Ramos (cell line): Measurements from ENCODE around the gene TMEM143.

Experiments used
- in situ Hi-C: fragments of 300-500 bp; cut with MboI; formaldehyde crosslinking; loops from one replicate; pipeline ENCODE4 v1.14.3; 2022; ENCODE audit warnings: low sequenced_read_pairs; ENCODE audit not compliant: unreplicated experiment

TMEM143 gene

DNA sequence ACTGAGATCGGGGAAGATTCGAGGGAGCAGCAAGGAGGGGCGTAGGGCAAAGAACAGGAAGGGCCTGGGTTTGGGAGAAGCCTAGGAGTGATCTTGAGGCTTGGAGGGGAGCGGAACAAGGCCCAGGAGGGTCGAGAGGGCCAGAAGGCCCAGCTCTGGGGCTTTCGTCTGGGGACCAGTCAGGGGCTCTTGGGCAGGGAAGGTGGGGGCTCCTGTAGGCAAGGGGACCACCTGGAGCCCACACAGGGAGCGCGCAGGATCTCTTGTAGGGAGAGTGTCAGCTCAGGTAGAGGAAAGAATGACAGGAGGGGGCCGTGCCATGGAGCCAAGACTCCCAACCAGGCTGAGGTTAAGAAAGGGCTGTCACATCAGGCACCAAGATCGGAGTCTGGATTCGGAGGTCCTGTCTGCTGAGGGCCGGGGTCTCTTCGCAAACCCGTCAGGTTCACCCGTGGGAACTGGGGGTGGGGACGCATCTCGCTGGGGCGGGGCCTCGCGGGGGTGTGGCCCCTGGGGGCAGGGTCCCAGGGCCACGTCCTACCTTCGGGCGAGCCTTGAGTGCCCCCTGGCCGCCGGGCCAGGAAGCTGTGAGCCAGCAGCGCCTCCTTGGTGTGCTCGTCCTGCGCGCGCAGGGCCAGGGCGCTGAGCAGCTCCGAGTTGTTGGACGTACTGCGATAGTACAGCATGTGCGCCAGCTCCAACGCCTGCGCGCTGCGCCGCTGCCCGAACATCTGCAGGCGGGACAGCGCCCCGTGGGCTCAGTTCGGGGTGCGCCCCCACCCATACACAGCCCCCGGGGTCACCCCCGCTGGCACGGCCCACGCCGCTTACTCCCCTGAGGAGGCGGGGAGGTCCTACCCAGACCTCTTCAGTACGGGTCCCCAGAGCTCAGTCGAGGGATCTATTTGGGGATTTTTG, 30.0 kb downstream of the TMEM143 start:
- in situ Hi-C loops: no loop called here

DNA sequence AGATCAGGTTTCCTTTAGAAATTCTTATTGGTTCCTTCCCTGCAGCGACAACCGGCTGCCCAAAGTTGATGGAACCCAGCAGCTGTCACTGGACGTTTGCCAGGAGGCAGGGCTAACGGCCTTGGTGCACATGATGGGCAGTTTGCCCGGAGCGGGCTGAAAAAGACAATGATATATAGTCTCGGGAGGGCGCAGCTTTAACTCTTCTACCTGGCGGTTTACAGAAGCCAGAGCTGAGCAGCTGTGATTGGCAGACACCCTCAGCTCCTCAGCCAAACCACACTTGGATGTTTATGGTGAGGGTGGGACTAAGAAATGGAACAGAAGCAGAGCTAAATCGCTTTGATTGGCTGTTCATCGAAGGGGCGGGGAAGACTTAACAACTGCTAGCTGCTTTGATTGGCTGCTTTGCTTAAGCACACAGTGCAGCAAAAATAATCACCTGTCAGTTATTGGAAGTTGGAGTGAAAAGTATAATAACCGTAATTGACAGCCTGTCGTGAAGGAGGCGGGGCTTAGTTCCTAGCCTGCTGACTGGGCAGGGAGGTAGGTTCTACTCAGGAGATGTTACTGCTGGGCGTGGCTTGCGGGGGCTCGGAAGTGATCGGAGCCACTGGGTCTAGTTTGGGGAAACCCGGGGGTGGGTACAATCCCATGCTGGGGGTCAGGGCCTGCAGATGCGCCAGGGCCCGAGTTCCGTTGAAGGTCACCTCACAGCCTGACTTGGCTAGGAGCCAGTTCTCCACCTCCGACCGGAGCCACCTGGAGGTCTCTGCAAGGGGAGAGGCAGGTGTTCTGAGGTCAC, 30.9 kb downstream of the TMEM143 start:
- in situ Hi-C loops: no loop called here

DNA sequence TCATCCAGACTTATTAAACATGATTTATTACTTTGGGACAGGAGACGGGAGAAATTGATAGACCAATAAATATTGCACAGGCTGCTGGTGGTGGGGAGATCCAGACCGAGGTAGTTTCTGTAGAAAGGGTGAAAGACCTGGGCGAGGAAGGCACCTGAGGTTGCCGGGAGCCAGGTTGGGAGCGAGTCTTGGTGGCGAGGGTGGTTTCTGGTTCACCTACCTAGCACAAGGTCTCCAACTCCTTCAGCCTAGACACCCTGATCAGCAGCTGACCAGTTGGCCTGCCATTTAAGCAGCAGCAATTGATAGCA, 31.4 kb downstream of the TMEM143 start:
- in situ Hi-C loops: no loop called here

DNA sequence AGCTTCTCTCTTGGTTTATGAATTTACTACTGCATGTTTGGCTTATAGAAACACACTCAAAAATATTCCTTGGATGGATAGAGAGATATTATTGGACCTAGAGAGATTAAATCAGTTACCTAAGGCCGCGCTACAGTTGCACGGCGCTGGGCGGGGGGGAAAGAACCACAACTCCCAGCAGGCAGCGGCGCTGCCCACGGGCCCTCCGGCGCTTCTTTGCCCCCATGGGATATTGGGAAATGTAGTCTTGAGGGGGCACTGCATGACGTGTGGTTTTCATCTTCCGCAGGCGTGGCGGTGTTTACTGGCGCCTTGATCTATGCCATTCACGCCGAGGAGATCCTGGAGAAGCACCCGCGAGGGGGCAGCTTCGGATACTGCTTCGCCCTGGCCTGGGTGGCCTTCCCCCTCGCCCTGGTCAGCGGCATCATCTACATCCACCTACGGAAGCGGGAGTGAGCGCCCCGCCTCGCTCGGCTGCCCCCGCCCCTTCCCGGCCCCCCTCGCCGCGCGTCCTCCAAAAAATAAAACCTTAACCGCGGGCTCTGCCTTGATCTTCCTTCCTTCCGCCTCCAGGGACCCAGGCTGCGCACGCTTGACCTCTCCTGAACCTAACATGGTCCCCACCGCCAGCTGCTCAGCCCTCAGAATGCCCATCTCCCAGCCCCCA, 33.6 kb downstream of the TMEM143 start:
- in situ Hi-C loops: no loop called here

DNA sequence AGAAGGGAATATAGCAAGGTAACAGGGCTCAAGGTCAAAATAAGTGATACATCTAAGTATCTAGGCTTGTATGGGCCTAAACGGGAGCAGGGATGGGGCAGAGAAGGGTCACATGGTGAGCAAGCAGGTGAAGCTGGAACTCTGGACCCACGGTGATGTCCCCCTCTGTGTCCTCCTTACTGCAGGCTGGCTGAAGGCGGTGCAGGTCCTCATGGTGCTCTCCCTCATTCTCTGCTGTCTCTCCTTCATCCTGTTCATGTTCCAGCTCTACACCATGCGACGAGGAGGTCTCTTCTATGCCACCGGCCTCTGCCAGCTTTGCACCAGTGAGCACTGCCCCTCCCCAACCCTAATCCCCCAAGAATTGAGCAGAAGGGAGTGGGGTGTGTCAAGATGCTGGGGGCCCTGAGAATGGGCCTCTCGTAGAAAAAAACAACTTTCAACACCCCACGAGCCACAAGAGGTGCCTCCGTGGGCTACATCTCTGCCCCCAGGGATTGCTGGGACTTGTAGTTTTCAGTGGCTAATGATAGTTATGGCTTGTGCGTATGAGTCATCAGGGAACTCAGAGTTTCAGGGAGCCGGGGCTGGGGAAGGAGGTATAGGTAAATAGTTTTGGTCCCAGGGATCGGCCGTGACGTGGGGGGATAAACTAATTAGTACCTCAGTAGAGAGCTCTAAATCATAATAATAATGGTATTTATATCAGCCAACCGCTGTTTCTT, 34.4 kb downstream of the TMEM143 start:
- in situ Hi-C loops: no loop called here

DNA sequence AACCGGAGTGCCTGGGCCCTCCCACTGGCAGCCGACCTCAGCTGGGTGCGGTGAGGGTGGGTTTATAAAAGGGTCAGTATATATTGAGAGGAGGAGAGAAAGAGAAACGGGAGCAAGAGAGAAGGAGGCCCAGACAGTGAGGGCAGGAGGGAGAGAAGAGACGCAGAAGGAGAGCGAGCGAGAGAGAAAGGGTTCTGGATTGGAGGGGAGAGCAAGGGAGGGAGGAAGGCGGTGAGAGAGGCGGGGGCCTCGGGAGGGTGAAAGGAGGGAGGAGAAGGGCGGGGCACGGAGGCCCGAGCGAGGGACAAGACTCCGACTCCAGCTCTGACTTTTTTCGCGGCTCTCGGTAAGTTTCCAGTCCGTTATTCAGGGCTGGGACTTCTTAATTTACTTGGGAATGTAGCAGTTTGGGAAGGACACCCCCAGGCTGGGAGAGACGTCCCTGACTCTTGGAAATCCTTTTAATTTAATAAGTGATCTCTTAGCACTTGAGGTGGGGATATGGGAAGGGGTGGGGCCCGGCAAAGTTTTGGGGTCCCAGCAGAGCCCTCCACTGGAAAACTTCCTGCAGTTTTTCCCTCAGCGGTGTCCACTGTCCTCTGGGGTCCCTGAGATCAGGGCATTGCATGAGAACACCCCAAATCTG, 38.4 kb downstream of the TMEM143 start, which contains the start of gene EMP3:
Gene EMP3, plus strand, starts transcription at position 288 of the 646 bp plus-strand sequence. CDS start 1,293 bp downstream, outside the sequence.
- in situ Hi-C loops: no loop called here

DNA sequence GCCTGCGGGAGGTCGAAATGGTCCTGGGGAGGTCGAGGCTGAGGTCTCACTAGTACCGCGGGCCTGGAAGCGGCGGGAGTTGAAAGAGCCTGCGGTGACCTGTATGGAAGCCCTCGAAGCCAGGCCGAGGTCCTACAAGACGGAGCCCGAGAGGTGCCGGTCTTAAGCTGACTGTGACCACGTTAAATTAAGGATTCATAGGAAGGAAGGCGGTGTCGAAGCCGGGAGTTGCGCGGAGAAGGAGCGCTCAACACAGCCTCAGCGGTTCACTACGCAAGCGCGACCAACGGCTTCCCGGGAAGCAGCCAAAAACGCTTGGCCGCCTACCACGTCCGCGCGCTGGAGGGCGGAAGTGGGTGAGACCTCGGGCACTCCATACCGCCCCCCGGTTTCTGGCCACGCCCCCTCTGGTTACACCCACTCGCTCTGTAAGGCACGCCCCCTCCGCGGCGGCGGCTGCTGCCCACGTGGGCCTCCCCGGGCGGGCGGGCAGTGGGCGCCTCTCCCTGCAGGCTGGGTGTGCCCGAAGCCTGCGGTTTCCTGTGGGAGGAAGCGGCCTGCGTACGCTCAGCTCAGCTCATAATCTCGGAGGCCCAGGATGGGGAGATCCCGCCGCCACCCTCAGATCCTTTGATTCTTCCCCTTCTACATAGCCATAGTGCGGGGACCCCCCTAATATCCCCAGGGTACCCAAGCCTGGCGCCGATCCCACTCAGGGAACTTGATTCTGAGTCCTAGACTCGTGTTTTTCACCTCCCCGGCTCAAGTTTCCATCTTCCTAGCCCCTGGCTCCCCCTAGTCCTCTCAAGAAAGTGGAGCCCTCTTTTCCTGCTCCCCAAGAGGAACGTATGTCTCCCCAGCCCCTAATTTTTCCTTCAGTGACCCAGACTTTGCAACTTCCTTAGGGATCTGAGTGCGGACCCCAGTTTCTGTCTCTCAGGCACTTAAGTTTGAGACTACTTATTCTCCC, 41.8 kb downstream of the TMEM143 start:
- in situ Hi-C loops: no loop called here

DNA sequence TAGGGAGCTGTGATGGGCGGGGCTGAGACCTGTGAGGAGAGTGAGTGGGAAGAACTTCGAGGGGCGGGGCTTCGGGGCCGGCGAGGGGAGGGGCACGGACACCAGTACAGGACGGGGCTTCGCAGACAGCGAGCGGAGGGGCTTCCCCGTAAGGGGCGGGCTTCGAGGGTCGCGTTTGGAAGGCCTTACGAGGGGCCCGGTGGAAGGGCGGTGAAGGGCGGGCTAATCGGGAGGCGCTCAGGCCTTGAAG, 42.4 kb downstream of the TMEM143 start:
- in situ Hi-C loops: no loop called here

DNA sequence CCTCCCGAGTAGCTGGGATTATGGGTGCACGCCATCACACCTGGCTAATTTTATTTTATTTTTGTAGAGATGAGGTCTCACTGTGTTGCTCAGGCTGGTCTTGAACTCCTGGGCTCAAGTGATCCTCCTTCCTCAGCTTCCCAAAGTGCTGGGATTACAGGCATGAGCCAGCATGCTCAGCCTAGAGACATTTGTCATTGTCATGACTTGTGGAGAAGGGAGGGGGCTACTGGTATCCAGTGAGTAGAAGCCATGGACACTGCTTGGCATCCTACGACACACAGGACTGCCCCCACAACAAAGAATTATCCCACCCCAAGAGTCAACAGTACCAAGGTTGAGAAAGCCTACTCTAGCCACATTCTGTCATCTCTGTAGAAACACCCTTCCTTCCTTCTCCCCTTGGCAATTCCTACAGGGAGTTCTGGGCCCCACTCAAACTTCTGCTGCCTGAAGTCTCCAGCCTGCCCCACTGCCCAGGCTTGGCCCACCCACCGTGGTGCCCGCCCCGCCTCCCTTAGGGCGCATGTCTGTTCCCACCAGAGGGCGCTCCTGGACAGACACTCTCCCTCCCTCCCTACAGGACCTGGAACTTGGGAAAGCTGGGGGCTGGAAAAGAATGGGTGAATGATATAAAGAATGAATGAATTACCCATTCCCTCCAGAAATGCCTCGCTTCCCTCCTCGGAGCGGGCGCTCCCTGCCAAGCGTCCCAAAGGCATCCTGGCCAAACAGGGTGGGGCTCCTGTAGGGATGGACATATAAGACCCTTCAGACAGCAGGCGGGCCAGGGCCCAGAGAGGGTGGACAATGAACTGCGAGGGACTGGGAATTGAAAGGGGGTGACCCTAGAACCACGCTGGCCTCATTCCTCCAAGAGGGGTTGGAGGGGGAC, 43.8 kb downstream of the TMEM143 start:
- in situ Hi-C loops: loop anchor here (10.0 kb wide), 1 partner anchor 265 kb away; no protein-coding TSS in a partner anchor

DNA sequence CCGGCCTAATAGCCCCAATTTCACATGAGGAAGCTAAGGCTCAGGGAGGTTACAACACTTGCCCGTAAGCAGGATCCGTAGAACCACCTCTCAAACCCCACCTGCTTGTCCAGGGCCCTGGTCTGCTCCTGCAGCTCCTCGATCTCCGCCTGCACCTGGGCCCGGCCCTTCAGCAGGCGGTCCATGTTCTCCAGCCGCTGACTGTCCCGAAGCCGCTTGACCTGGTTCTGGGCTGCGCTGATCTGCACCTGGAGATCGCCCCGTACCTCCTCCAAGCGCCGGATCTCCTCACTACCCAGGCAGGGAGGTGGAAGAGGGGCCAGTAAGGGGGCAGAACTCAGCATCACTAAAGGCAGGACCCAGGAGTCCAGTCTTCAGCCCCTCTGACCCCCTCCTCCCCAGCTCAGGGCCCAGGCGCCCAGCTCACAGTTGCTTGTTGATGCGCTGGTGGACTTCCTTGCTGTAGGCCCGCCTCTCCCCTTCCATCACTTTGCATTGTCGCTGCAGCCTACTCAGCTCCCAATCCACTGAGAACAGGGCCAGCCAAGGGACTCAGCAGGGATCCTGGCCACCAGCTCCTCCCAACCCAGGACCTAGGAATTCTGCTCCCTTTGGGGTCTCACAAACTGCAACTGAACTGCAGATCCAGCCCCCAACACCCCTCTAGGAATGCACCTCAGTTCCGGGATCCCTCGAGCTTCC, 45.3 kb downstream of the TMEM143 start:
- in situ Hi-C loops: loop anchor here (10.0 kb wide), 1 partner anchor 266 kb away; no protein-coding TSS in a partner anchor

DNA sequence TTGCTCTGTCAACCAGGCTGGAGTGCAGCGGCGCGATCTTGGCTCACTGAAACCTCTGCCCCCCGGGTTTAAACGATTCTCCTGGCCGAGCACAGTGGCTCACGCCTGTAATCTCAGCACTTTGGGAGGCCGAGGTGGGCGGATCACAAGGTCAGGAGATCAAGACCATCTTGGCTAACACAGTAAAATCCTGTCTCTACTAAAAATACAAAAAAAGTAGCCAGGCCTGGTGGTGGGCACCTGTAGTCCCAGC, 46.1 kb downstream of the TMEM143 start:
- in situ Hi-C loops: loop anchor here (10.0 kb wide), 1 partner anchor 267 kb away; no protein-coding TSS in a partner anchor

DNA sequence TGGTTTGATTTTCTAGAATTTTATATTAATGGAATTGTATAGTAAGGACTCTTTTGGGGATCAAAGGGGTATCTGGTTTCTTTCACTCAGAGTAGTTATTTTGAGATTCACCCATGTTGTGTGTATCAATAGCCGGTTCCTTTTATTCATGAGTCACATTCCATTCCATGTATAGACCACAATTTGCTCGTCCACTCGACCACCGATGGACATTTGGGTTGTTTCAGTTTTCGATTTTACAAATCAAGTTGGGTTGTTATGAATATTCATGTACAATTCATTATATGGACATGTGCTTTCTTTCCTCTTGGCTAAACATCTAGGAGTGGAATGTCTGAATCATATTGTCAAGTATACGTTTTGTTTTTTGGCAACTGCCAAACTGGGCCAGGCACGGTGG, 48.0 kb downstream of the TMEM143 start:
- in situ Hi-C loops: loop anchor here (10.0 kb wide), 1 partner anchor 269 kb away; no protein-coding TSS in a partner anchor

DNA sequence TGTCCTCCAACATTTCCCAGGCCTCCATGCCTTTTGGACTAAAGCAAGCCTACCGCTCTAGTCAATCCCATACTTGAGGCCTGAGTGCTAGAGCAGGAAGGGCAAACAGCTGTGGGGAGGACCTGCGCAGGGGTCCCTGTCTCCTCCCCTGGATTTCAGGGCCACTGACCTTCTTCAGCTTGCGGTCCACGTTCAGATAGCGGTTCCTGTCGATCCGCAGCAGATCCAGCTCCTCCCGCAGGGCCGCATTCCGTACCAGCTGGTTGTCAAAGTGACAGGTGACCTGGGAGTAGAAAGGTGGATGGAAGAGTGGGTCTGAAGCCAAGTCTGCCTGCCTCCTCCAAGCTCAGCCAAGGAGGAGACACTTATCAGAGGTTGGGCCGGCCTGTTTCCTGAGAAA, 52.4 kb downstream of the TMEM143 start:
- in situ Hi-C loops: loop anchor here (10.0 kb wide), 1 partner anchor 273 kb away; no protein-coding TSS in a partner anchor

DNA sequence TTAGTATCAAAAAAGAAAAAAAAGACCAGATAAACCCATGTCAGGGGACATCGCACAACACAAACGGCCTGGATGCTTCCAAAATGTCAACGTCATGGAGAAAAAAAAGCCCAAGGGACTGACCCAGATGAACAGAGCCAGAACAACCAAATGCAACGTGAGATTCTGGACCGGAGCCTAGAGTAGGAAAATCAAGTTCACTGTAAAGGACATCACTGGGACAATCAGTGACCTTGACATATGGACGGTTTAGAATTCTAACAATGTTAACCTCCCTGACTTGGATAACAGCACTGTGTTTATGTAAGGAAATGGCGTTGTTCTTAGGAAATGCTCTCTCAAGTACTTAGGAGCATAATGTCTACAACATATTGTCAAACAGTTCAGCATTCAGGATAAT, 53.5 kb downstream of the TMEM143 start:
- in situ Hi-C loops: loop anchor here (10.0 kb wide), 1 partner anchor 275 kb away; no protein-coding TSS in a partner anchor

DNA sequence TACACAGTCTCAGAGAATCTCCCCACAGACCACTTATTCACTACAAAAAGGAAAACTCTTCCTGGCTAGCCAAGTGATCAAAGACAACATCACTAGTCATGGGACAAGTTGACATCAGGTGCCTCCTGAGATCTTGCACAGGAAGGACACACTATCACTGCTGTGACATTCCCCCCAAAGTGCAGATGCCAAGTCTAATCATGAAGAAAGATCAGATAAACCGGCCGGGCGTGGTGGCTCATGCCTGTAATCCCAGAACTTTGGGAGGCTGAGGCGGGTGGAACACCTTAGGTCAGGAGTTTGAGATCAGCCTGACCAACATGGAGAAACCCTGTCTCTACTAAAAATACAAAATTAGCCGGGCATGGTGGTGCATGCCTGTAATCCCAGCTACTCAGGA, 54.0 kb downstream of the TMEM143 start:
- in situ Hi-C loops: loop anchor here (10.0 kb wide), 1 partner anchor 275 kb away; no protein-coding TSS in a partner anchor

DNA sequence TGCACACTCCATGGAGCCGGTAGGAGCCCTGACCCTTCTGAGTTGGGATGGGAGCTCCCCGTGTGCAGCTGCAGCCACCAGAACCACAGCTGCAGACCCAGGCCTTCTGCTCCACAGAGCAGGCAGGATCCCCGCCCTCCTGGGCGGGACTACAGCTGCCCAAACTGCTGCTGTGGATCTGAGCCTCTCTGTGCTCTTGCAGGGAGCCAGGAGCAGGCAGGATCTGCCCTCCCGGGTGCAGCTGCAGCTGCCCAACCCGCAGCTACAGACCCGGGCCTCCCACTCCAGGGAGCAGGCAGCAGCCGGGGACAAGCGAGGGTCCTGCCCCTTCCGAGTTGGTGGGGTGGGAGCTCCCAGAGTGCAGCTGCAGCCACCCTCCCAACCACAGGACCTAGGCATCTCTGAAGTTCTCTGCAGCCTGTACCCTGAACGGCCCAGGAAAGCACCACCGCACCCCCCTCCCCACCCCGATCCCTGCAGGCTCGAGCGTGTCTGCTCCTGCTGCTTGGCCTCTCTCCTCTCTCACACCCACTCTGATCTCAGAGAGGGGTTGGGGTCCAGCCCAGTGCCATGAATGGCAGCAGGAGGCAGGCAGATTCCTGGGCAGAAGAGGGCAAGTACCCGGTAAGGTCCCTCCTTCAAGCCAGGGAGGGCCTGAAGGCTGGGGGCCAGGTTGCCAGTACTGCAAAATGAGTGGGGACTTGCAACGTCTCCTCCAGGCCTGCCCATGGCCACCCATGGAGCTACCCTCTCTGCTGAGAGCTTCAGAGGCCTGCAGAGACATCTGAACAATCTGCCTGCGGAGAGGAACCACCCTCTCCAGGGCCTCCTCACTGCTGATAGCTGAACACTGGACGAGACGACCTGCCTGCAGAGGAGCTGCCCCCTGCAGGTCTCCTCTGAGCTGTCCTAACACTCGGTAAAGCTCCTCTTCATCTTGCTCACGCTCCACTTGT, 54.8 kb downstream of the TMEM143 start:
- in situ Hi-C loops: no loop called here
